SIG-M5 treated with dmso at 0.1 percent for 504 hours (cell line): Measurements from ENCODE around the gene HSD17B2.
"Not testable (repeated sequence)": the region's sequence is repeated elsewhere in the genome, so short reads cannot be mapped to it uniquely, and the experiment has no call there.

Experiments used
- DNase-seq: peaks from one replicate; lab custom pipeline; 2025; ENCODE audit not compliant: unreplicated experiment; lab: John Stamatoyannopoulos, UW

HSD17B2 gene

DNA sequence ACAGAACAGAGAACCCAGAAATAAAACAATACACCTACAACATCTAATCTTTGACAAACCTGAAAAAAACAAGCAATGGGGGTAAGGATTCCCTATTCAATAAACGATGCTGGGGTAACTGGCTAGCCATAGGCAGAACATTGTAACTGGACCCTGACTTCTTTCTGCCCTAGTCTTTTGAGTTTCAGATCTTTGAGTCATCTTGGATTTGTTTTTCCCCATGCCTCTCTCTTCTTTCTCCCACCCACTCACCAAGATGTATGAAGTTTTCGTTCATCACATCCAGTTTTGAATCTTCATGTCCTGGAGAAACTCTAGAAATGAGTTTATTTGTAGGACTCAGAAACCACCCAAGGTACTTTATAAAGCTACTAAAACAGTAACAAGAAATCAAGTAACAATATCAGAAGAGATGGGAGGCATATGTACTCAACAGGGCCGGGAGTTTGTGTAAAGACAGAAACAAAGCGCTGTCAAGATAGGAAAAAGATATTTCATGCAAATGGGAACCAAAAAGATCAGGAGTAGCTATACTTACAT, 39.0 kb downstream of the HSD17B2 start:
- DNase-seq = no peak

DNA sequence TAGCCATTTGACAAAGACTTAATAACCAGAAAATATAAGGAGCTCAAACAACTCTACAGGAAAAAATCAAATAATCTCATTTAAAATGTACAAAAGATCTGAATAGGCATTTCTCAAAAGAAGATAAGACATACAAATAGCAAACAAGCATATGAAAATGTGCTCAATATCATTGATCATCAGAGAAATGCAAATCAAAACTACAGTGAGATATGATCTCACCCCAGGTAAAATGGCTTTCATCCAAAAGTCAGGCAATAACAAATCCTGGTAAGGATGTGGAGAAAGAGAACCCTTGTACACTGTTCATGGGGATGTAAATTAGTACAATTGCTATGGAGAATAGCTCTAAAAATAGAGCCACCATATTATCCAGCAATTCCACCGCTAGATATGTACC, 43.1 kb downstream of the HSD17B2 start:
- DNase-seq = no peak

DNA sequence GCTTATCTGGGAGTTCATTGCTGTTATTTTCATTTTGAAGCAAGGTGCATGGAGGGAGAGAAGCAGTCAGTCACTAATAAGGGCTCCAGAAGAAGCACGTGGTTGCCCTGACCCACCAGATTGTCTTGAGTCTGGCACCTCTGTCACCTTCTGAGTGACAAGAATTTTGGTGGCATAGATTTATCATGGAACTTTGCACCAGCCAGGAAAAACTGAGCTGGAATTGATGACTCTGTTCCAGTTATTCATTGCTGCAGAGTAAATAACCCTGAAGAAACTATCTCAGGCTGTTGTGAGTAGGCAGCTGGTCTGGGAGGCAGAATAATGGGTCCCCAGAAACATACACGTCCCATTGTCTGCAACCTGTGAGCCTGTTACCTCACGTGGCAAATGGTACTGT, 44.8 kb downstream of the HSD17B2 start:
- DNase-seq = no peak

DNA sequence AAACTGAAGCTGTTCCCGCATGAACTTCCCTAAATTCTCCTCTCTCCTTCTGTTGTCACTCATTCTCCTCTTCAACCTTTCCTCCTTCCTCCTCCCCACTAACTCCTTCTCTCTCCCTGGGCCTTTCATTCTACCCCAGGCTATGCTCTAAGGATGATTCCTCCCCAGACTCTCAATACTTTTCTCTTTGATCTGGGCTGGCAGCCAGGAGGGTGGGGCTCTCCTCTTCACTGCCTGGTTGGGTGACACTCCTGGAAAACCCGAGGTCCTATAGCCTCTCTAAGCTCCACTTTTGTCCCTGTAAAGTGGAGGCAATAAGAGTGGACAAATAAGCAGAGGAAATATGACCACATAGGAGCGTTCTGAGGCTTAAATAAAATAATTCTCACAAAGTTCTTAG, 46.2 kb downstream of the HSD17B2 start:
- no peak for DNase-seq

DNA sequence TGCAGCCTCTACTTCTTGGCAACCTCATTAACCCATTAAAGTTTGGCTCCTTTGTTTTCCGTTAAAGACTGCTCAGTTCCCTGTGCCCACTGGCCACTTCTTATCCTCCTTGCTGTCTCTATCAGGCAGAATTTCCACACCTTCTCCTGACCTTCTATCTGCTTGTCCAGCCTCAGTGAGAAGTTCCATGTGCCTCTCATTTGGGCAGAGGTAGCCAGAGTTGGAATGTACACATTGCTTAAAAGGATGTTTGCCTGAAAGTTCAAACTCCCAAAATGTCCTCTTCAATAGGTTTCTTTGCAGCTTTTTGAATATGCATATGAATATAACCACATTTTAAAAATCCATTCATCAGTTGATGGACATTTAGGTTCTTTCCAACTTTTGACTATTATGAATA, 47.0 kb downstream of the HSD17B2 start:
- DNase-seq = no peak

DNA sequence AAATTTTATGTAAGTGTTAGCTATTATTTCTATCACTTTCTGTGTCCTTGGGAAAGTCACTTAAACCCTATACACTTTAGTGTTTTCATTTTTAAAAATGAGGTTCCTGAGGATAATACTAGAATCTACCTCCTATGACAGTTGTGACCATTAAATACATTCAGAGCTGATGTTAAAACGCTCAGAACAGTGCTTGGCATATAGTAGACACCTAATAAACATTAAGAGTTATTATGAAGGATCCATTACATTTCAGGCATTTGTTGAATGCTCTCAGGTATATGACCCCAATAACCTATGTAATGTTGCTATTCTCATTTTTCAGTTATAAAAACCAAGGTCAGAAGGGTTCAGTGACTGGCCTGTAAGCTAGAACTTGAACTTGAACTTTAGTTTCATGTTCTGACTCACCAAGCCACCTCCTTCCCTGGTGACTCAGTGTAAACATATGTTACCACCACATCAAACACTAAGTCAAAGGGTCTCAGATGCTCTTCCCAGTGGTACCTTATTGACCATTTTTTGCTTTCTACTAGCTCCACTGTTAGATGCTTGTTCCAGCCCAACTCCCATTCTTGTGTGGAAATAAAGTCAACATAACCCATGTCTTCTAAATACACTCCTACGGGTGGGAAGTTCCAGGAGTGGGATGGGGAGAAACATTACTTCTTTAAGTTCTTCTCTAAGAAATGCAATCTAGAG, 47.6 kb downstream of the HSD17B2 start:
- DNase-seq = peak; percentile 4

DNA sequence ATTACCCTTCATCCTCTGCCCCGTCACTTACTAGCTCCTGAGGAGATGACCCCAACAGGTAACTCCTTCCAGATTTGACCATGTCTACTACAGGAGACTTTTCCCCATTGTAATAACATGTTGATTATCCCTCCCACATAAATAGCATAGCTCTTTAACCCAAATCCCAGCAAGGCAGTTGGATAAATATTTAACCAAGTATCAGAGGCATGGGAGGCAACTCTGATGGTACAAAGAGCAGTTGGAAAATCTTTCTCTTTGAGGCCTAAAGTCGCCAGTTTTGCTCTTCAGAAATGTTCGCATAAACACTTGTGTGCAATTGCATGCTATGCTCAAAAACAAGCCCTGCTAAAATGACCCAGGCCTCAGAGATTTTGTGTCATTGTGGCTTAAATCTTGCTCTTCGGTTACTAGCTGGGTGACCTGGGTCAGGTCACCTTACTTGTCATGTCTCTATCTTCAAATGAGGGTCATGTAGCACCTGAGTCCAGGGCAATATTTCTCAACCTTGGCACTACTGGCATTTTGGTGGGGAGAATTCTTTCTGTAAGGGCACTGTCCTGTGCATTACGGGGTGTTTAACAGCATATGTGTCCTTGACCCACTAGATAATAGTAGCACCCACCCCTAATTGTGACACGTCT, 48.8 kb downstream of the HSD17B2 start:
- no peak for DNase-seq

DNA sequence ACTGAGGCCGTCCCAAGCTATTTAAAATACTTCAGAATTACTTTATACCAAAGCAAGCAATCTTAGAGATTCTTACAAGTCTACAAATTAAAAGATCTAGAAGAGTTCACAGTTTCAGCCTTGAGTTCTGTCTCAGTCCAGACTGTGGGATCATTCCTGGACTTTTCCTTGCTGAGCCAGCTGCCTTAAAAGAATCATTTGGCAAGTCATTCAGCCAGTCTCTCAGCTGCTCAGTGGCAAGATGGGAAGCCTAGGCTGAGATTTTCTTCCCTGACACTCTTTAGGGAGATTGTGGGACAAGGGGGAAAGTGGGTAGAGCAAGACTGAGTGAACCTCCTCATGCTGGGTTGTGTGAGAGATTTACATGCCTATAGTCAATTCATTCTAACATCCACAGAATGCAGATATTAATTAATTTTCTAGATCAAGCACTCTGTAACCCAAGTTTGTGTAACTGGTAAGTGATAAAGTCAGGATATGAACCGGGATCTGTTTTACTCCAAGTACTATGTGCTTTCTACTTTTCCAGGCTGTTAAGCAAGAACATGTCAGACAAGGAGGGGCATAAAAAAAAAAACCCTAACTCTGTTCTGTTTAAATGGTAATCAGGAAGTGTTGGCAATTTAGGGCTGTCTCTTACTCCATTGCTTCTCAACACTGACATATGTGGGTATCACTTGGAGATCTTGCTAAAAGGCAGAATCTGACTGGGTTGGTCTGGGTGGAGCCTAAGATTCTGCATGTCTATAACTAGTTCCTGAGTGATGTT, 50.1 kb downstream of the HSD17B2 start:
- no peak for DNase-seq

DNA sequence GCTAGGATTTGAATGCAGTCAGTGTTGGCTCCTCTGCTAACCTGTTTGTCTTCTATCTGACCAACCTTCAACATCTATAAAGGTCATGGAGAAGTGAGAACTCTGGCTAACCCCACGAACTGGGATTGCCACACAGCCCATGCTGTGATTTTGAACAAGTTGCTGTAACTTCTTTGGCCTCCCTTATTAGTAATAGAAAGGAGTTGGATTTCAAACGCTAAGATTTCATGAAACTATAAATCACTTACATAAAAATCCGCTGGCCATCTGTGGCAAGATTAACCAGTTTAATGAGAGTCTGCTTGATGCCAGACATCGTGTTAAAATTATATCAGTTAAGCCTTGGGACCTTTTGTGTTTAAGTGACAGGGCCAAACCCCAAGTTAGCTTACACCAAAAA, 53.4 kb downstream of the HSD17B2 start:
- DNase-seq = no peak

DNA sequence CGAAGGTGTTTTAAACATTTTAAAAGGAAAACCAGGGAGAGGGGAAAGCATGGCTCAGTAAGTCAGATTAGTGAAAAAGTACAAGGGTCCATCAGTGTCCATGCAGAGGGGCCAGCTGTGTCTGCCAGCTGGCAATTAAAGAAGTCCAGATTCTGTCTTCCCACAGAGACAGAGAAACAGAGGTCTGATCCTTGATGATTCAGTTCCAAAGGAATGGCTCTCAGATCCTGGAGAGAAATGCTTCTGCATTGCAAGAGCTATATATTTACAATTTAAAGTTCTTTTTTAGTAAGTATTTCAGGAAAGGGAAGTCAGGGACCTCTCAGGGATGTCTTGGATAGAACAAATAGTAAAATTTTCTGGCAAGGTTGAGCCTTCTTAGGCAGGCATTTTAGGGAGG, 56.2 kb downstream of the HSD17B2 start:
- DNase-seq = no peak

DNA sequence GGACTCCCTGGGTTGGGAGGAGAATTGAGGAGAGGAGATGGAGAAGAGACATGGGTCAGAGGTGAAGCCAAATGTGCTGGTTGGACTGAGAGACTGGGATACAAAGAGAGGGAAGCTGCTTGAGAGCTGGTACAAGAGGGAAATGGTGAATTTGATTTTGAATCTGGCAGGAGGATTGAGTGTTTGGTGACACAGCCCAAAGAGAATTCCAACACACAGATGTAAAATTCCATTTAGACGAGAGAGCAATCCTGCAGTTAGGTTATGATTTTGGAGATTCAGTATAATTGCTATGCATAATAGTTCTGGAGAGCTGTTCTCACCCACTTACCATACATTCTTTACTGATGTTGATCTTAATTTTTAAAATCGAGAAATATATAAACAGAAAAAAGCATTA, 57.7 kb downstream of the HSD17B2 start:
- DNase-seq = no peak

DNA sequence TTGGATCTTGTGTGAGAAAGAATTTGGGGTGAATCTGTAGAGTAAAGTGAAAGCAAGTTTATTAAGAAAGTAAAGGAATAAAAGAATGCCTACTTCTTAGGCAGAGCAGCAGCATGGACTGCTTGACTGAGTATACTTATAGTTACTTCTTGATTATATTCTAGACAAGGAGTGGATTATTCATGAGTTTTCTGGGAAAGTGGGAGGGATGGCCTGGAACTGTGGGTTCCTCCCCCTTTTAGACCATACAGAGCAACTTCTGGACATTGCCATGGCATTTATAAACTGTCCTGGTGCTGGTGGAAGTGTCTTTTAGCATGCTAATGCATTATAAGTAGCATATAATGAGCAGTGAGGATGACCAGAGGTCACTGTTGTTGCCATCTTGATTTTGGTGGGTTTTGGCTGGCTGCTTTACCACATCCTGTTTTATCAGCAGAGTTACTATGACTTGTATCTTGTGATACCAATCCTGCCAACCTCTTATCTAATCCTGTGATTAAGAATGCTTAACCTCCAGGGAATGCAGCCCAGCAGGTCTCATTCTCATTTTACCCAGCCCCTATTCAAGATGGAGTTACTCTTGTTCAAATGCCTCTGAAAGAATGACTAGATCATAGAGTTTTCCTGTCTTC, 58.7 kb downstream of the HSD17B2 start:
- DNase-seq = no peak

DNA sequence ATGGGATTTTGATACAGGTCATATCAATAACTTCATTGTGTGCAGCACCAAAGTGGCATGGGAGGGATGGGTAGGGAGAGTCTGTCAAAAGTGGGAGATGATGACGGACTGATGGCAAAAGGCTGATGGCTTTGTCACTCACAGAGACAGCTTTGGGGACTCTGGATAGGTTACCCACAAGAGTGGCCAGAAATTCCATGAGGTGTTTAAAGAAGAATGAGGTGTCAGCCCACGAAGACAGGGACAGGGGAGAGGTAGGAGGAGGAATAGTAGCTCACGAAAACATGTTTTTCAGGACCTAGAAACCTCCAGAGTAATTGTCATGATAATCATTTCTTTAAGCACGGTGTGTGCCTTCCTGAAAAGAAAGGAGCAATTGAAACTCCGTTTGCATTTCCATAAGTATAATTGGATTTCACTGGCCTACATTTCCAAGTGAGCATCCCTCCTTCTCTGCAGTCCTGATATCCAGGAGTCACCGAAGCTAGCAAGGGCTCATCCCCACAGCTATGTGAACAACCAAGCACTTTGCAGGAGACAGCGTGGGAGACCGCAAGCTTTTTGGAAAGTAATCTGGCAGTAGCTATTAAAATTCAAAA, 60.0 kb downstream of the HSD17B2 start:
- no peak for DNase-seq

DNA sequence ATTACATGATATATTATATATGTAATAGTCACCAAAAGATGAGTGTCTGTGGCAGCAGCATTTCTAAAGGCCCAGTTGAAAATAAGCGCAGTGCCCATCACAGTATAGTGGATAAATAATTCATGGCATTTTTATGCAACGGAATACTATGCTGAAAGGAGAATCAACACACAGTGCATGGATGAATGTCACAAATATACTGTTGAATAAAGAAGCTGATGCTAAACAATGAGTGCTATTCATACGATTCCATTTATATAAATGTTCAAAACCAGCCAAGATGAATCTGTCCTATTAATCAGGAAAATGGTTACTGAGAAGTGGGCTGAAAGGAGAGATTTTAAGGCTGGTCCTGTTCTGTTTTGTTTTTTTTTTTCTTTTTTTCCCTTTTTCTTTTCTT, 61.6 kb downstream of the HSD17B2 start:
- DNase-seq = no peak

DNA sequence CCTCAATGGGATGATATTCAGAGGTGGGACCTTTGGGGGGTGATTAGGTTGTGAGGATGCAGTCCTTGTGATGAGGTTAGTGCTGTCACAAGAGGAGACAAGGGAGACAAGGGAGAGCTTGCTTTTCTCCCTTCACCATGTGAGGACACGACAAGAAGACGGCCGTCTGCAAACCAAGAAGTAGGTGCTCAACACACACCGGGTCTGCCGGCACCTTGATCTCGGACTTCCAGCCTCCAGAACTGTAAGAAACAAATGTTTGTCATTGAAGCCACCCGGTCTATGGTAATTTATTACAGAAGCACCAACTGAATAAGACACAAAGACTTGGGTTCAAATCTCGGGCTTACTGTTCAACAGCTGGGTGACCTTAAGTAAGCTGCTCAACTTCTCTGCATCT, 70.1 kb downstream of the HSD17B2 start:
- no peak for DNase-seq

DNA sequence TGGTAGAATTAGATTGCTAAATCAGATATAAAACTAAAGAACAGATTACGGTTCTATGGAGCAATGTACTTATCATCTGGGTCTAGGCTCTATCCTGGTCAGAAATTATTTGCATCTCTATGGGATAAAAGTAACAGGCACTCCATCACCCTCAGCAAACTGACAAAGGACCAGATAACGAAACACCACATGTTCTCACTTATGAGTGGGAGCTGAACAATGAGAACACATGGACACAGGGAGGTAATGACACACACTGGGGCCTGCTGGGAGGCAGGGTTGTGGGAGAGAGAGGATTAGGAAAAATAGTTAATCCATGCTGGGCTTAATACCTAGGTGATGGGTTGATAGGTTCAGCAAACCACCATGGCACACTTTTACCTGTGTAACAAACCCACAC, 73.0 kb downstream of the HSD17B2 start:
- no peak for DNase-seq

DNA sequence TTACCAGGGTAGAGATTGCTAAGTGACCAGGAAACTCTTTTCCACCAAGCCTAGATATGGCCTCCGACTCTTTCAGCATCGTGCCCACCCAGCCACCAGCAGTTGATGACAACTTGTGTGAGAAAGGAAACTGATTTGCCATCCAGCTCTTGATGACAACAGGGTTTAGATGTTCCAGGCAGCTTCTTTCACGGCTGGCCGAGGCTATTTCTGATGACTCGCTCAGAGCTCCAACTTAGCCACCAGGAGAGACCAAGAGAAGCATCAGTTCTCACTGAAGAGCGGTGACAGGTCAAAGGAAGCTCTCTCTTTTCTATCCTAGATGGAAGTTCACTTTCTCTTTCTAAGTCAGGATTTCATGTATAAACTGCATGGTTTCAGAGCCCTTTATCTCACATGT, 73.7 kb downstream of the HSD17B2 start:
- no peak for DNase-seq

DNA sequence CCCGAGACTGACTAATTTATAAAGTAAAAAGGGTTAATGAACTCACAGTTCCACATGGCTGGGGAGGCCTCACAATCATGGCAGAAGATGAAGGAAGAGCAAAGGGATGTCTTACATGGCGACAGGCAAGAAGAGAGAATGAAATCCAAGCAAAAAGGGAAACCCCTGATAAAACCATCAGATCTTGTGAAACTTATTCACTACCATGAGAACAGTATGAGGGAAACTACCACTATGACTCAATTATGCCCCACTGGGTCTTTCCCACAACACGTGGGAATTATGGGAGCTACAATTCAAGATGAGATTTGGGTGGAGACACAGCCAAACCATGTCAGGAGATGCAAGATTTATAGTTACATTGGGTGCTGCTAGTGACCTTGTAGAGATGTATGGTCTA, 74.2 kb downstream of the HSD17B2 start:
- DNase-seq = not testable (repeated sequence)

DNA sequence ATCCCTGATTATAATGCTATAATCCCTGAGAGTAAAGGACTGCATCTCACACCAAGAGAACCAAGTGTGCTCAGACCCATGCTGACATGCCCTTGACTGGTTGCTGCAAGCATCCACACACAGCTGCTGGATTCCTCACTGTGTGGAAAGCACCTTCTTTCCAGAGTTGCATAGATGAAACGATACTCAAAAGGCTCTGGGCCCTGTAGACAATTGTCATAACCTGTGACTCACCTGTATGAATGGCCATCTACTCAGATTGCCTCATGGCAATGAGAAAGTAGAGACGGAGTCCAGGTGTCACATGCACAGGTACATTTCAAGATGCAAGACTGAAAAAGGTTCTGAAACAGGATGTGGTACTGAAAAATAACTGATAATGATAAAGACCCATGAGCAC, 76.9 kb downstream of the HSD17B2 start:
- peak; percentile 6 for DNase-seq

DNA sequence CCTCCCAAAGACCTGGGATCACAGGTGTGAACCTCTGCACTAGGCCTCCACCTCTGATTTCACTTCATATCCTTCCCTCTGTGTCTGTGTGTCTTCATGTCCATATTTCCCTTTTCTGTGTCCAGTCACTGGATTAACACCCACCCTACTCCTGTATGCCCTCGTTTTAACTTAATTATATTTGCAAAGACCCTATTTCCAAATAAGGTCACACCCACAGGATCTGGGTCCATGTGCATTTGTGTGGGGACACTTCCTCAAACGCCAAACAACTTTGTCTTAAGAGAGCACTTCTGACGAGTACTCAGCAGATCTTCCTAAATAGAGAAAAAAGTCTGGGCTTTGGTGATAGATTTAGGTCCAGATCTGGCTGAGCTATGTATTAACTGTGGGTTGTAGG, 78.7 kb downstream of the HSD17B2 start:
- no peak for DNase-seq

DNA sequence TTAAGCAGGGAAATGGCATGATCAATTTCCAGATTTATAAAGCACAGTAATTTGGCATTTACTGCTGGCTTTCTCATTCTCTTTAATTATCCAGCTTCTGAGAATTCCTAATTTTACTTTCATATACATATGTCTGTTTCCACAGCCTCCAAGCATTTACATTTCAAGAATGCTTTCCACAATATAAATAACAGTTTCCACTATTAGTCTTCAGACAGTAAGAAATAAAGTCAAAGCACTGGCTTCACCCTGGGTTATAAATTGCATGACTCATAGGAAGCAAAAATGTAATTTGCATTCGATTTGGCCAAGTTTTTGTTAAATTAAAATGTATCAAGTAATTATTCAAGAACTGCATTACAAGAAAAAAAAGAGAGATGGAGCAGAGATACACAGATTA, 81.5 kb downstream of the HSD17B2 start:
- no peak for DNase-seq
